ENCODE results near the gene GADL1.

Gene GADL1

DNA sequence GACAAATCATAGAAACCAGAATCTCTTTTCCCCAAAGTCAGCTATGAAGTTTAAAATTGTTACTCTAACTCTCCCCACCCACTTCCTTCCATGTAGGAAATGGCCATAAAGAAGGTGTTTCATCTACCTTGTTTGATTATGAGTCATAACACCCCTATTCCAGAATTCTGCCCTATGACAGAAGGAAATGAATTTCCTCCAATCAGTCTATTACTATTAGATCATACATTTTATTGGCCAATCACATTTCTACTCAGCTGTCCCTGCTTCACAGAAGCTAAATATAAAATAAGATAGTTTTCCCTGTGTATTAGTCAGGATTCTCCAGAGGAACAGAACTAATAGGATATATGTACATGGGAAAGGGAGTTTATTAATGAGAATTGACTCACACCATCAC is 186.0 kb downstream of the GADL1 start:
- H3K27ac ChIP-seq (ENCODE audit: low read depth, low read length) = no peak overlapping the region
- H3K79me2 ChIP-seq (ENCODE audit: control insufficient read depth, insufficient read depth, low read length, unreplicated experiment) = no peaks in the 10 kb centered on the region
- no peak overlapping the region for H3K4me3 ChIP-seq (ENCODE audit: low read depth, low read length)
- H3K27me3 ChIP-seq (ENCODE audit: insufficient read depth, low read length) = no peaks in the 10 kb centered on the region
- H3K36me3 ChIP-seq (ENCODE audit: insufficient read depth, low read length) = no peaks in the 10 kb centered on the region
- no peaks in the 10 kb centered on the region for H3K4me1 ChIP-seq (ENCODE audit: control insufficient read depth, insufficient read depth, low read length, unreplicated experiment)
- no peak overlapping the region for H2AFZ ChIP-seq (ENCODE audit: low read length, unreplicated experiment)

DNA sequence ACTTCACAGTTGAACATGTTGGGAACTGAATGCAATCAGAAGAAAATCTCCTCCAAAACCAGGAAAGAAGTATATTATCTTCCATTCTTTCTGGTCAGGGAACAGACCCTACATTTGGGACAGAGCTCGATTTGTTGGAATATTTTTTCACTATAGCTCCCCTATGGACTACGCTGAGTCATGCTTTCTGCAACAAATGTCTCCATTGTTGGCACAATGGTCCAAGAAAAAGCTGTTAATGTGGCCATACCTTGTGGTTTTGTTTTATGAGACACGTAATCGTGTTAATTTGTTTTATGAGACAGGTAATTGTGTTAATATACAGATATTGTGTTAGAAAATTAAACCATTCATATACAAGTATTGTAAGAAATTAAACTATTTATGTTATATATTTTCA is 186.6 kb downstream of the GADL1 start:
- no peaks in the 10 kb centered on the region for H3K79me2 ChIP-seq (ENCODE audit: control insufficient read depth, insufficient read depth, low read length, unreplicated experiment)
- no peak overlapping the region for H3K4me3 ChIP-seq (ENCODE audit: low read depth, low read length)
- no peaks in the 10 kb centered on the region for H3K4me1 ChIP-seq (ENCODE audit: control insufficient read depth, insufficient read depth, low read length, unreplicated experiment)
- H2AFZ ChIP-seq (ENCODE audit: low read length, unreplicated experiment) = no peak overlapping the region
- no peaks in the 10 kb centered on the region for H3K36me3 ChIP-seq (ENCODE audit: insufficient read depth, low read length)
- no peak overlapping the region for H3K27ac ChIP-seq (ENCODE audit: low read depth, low read length)
- H3K27me3 ChIP-seq (ENCODE audit: insufficient read depth, low read length) = no peaks in the 10 kb centered on the region

DNA sequence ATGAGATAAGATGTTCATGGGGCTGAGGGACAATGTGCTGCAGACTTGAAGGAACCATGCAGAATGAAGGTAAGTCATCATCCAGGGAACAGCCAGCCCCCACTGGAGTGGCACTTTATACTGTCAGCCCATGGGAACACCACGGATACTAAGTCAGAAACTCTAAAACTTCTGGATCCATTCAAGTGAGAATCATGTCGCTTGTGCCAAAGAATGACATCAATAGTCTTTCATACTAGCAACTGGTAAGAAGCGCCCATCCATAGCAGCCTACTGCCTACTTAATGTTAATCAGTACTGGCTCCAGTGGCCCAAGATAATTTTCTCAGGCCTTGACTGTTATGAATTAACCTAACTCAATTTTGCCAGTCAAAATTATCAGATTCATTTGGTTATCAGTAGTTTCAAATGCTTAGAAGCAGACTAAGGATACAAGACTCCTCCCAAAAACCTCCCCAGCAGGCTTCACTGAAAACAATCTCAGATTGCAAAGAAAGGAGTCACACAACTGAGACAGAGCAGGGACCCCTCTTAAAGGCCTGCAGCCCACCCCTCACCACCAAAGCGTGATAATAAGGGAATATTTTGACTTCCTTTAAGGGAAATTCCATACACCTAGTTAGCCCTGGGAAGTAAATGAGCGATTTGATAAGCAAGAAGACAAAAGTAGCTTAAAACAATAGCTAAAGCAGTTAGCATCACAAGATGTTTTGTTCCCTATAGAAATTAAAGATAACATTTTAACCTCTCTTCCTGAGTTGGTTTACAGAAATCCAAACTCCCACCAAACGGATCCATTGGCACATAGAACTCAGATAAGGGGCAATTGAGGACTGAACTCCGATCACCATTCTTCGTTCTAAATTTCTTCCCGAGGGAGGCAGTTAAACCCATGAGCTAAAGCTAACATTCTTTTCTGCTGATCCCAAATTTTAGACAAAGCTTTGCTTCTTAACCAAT is 189.2 kb downstream of the GADL1 start:
- H3K79me2 ChIP-seq (ENCODE audit: control insufficient read depth, insufficient read depth, low read length, unreplicated experiment) = no peaks in the 10 kb centered on the region
- H2AFZ ChIP-seq (ENCODE audit: low read length, unreplicated experiment) = no peak overlapping the region
- H3K36me3 ChIP-seq (ENCODE audit: insufficient read depth, low read length) = peaks cover 13% of the 10 kb centered on the region; the same call in 1 of the 2 replicates
- H3K4me3 ChIP-seq (ENCODE audit: low read depth, low read length) = no peak overlapping the region
- no peaks in the 10 kb centered on the region for H3K27me3 ChIP-seq (ENCODE audit: insufficient read depth, low read length)
- H3K4me1 ChIP-seq (ENCODE audit: control insufficient read depth, insufficient read depth, low read length, unreplicated experiment) = no peaks in the 10 kb centered on the region
- H3K27ac ChIP-seq (ENCODE audit: low read depth, low read length) = no peak overlapping the region

DNA sequence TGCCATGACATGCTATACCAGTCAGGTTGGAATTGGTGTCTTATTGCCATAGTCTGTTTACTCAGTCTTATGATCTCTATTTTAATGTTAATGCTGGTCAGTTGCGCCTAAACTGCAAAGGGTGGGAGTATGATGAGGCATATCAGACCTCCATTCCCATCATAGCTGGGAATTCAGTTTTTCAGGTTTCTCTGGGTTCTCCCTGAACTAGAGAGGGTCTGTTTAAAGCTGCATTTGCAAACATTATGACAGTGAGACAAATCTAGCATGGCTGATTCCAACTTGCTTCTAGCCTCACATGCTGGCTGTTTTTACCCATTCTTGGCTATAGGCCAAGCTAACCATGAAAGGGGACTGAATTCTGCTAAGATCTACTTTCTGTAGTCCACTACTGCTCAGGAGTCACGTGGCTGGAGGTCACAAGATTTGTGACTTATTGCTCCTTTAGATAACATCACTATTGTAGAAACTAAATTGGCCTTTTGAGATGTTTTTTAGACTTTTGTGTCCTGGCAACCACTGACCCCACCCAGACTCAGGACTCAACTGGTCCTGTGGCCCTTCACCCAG is 191.5 kb downstream of the GADL1 start:
- no peak overlapping the region for H3K27ac ChIP-seq (ENCODE audit: low read depth, low read length)
- H2AFZ ChIP-seq (ENCODE audit: low read length, unreplicated experiment) = no peak overlapping the region
- H3K27me3 ChIP-seq (ENCODE audit: insufficient read depth, low read length) = no peaks in the 10 kb centered on the region
- H3K79me2 ChIP-seq (ENCODE audit: control insufficient read depth, insufficient read depth, low read length, unreplicated experiment) = no peaks in the 10 kb centered on the region
- peaks cover 33% of the 10 kb centered on the region for H3K36me3 ChIP-seq (ENCODE audit: insufficient read depth, low read length)
- H3K4me1 ChIP-seq (ENCODE audit: control insufficient read depth, insufficient read depth, low read length, unreplicated experiment) = no peaks in the 10 kb centered on the region
- H3K4me3 ChIP-seq (ENCODE audit: low read depth, low read length) = no peak overlapping the region

DNA sequence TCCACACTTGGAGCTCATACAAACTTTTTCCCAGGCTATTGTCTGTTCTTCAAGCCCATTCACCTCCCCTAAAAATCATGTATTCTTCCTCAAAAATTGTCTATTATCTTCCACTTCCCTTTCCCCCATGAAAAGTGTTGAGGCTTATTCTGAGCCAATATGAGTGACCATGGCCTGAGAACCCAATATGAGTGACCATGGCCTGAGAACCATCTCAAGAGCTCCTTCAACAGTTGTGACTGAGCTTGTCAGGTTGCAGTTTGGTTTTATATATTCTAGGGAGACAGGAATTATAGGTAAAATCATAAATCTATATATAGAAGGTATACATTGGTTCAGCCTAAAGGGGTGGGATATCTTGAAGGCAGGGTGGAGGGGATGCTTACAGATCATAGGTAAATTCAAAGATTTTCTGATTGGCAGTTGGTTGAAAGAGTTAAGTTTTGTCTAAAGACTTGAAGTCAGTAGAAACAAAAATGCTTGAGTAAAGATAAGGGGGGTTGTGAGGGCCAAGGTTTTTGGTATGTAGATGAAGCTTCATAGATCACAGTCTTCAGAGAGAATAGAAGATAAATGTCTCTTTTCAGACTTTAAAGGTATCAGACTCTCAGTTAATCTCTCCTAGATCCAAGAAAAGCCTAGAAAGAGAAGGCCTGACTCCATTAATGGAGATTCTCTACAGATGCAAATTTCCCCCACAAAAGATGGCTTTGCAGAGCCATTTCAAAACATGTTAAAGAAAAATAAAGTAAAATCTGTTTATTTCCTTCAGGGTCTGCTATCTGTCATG is 192.2 kb downstream of the GADL1 start:
- H3K27ac ChIP-seq (ENCODE audit: low read depth, low read length) = no peak overlapping the region
- peaks cover 40% of the 10 kb centered on the region for H3K36me3 ChIP-seq (ENCODE audit: insufficient read depth, low read length)
- H3K79me2 ChIP-seq (ENCODE audit: control insufficient read depth, insufficient read depth, low read length, unreplicated experiment) = no peaks in the 10 kb centered on the region
- H3K4me3 ChIP-seq (ENCODE audit: low read depth, low read length) = no peak overlapping the region
- no peaks in the 10 kb centered on the region for H3K27me3 ChIP-seq (ENCODE audit: insufficient read depth, low read length)
- no peaks in the 10 kb centered on the region for H3K4me1 ChIP-seq (ENCODE audit: control insufficient read depth, insufficient read depth, low read length, unreplicated experiment)
- H2AFZ ChIP-seq (ENCODE audit: low read length, unreplicated experiment) = no peak overlapping the region

DNA sequence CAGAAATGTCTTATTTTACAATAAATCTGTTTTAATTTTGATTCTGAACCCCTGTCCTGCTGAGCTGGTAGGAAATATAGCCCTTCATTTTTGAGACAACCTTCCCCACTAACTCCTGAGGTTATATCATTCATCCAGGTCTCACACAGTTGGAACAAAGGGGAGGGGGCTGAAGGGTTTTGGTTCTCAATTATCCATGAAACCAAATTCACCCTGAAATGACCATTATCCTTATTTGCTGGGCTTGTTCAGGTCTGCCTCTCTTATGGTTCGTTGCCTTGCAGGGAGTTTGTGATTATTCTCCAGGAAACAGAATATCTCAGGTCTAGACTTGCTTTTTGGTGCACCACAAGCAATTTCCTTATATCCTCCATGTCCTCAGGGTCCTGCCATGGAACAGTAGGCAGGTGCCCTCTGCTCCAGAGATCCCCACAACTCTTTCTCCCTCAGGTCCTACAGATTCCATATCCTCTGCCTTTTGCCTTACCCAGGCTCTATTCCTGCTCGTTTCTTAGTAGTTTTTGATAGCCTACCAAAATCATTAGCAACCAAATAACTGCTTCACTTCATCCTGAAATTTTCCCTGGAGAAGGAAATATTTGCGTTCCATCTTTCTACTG is 193.6 kb downstream of the GADL1 start:
- Histone ChIP-seq H3K79me2 (ENCODE audit: control insufficient read depth, insufficient read depth, low read length, unreplicated experiment) (no peaks in the 10 kb centered on the region), H3K4me1 (ENCODE audit: control insufficient read depth, insufficient read depth, low read length, unreplicated experiment) (no peaks in the 10 kb centered on the region), H3K27me3 (ENCODE audit: insufficient read depth, low read length) (no peaks in the 10 kb centered on the region), H3K36me3 (ENCODE audit: insufficient read depth, low read length) (peaks cover 53% of the 10 kb centered on the region), H3K4me3 (ENCODE audit: low read depth, low read length) (no peak overlapping the region), H3K27ac (ENCODE audit: low read depth, low read length) (no peak overlapping the region), H2AFZ (ENCODE audit: low read length, unreplicated experiment) (no peak overlapping the region)

DNA sequence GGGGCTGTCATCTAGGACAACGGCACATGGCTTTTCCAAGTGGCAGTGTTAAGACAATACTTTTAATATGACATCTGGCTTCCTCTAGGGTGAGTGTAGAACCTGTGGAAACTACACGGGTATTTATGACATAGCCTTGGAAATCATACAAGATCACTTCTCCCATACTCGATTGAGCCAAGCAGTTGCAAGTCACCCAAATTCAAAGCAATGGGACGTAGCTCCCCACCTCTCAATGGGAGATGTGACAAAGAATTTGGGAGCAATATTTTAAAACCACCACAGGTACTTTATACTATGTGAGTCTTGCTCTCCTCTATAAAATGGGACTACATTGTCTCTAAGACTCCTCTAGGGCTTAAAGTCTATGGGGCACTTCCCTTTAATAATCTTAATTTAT is 194.5 kb downstream of the GADL1 start:
- no peak overlapping the region for H2AFZ ChIP-seq (ENCODE audit: low read length, unreplicated experiment)
- no peak overlapping the region for H3K4me3 ChIP-seq (ENCODE audit: low read depth, low read length)
- no peaks in the 10 kb centered on the region for H3K79me2 ChIP-seq (ENCODE audit: control insufficient read depth, insufficient read depth, low read length, unreplicated experiment)
- no peaks in the 10 kb centered on the region for H3K4me1 ChIP-seq (ENCODE audit: control insufficient read depth, insufficient read depth, low read length, unreplicated experiment)
- H3K27me3 ChIP-seq (ENCODE audit: insufficient read depth, low read length) = no peaks in the 10 kb centered on the region
- peaks cover 61% of the 10 kb centered on the region for H3K36me3 ChIP-seq (ENCODE audit: insufficient read depth, low read length)
- H3K27ac ChIP-seq (ENCODE audit: low read depth, low read length) = no peak overlapping the region

DNA sequence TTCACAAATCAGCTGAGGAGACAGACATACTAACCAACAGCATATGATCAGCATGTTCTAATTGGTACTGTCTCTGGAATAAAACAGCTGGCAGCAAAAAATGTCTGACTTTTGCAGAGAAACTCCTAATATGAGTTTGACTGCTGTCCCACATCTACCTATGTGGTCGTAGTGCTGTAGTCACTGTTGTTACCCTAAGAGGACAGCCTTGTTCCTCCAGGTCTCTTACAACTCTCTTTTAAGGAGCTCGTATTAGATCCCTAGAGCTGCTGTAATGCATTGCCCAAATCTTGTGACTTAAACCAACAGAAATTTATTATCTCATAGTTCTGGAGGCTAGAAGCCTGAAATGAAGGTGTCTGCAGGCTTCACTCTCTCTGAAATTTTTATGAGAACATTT is 195.9 kb downstream of the GADL1 start:
- Histone ChIP-seq H3K27ac (ENCODE audit: low read depth, low read length) (no peak overlapping the region), H3K4me1 (ENCODE audit: control insufficient read depth, insufficient read depth, low read length, unreplicated experiment) (no peaks in the 10 kb centered on the region), H3K27me3 (ENCODE audit: insufficient read depth, low read length) (no peaks in the 10 kb centered on the region), H3K36me3 (ENCODE audit: insufficient read depth, low read length) (peaks cover 69% of the 10 kb centered on the region), H3K79me2 (ENCODE audit: control insufficient read depth, insufficient read depth, low read length, unreplicated experiment) (no peaks in the 10 kb centered on the region), H3K4me3 (ENCODE audit: low read depth, low read length) (no peak overlapping the region), H2AFZ (ENCODE audit: low read length, unreplicated experiment) (no peak overlapping the region)

DNA sequence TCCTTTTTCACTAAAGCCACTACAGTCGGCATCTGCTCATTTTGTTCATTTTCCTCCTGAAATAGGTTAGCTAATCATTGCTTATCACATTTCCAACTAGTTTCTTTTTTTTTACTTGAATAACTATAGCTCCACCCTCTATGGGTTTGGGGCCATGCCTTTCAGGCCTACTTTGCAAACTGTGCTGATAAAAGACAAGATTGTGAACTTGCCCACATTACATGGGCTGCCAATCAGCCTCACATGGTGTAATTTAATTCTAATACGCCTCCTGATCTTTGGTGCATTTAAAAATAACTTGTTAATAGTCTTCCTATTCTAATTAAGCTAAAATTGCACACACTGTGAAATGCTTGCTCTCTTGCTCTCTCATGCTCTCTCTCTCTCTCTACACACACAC is 197.6 kb downstream of the GADL1 start:
- Histone ChIP-seq H3K36me3 (ENCODE audit: insufficient read depth, low read length) (peaks cover 83% of the 10 kb centered on the region), H3K79me2 (ENCODE audit: control insufficient read depth, insufficient read depth, low read length, unreplicated experiment) (no peaks in the 10 kb centered on the region), H3K27ac (ENCODE audit: low read depth, low read length) (no peak overlapping the region), H3K27me3 (ENCODE audit: insufficient read depth, low read length) (no peaks in the 10 kb centered on the region), H3K4me1 (ENCODE audit: control insufficient read depth, insufficient read depth, low read length, unreplicated experiment) (no peaks in the 10 kb centered on the region), H3K4me3 (ENCODE audit: low read depth, low read length) (no peak overlapping the region), H2AFZ (ENCODE audit: low read length, unreplicated experiment) (no peak overlapping the region)

DNA sequence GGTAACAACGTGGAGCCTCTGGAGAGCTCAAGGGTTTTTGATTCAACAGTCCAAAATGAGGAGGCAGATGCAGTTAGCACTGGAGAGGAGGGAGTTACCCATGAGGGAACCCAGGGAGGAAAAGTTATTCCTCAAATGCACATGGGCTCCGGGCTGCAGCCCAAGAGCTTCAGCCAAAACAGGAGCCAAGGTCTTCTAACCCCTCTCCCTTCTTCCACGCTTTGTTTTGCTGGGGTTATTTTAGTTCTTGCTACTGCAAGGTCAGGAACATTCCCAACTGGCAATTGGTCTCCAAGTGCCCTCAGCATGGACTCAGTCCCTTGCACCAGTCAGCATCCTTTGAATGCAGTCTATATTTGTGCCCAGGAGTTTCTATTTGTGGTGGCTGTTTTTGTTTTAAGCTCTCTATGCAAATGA is 198.1 kb downstream of the GADL1 start:
- H3K4me3 ChIP-seq (ENCODE audit: low read depth, low read length) = no peak overlapping the region
- no peaks in the 10 kb centered on the region for H3K79me2 ChIP-seq (ENCODE audit: control insufficient read depth, insufficient read depth, low read length, unreplicated experiment)
- H2AFZ ChIP-seq (ENCODE audit: low read length, unreplicated experiment) = no peak overlapping the region
- no peak overlapping the region for H3K27ac ChIP-seq (ENCODE audit: low read depth, low read length)
- no peaks in the 10 kb centered on the region for H3K27me3 ChIP-seq (ENCODE audit: insufficient read depth, low read length)
- H3K36me3 ChIP-seq (ENCODE audit: insufficient read depth, low read length) = peaks cover 81% of the 10 kb centered on the region
- no peaks in the 10 kb centered on the region for H3K4me1 ChIP-seq (ENCODE audit: control insufficient read depth, insufficient read depth, low read length, unreplicated experiment)

All from ACC112 (cell line).